ENCODE data around the gene GFI1B. TPM values are rescaled to one million over a fixed set of nuclear protein-coding genes. Genes with fewer than 3 reads are reported as not detected.

Gene GFI1B
- total and polyA plus RNA-seq, 2 experiments from 2014 or later = 0.10 TPM; not detected in 1

DNA sequence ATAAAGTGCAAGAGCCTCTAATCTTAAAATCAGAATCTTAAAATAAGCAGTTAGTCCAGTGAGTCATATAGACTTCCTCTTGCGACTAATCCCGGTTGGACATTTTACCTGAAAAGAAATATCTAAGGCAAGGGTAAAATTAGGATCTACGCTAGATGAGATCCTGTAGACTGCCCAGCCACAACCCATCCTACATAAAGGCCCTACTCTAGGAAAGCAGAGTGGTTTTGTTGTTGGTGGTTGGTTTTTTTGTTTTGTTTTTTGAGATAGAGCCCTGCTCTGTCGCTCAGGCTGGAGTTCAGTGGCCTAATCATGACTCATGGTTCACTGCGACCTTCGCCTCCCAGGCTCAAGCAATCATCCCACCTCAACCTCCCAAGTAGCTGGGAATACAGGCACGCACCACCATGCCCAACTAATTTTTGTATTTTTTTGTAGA, 41.0 kb upstream of the GFI1B start:
- peaks cover 9% of the 10 kb centered on the region for H4K20me1 ChIP-seq (ENCODE audit: insufficient read depth, poor library complexity, severe bottlenecking)
- peaks cover 92% of the 10 kb centered on the region for H3K79me2 ChIP-seq
- H3K4me1 ChIP-seq (ENCODE audit: insufficient read depth) = peaks cover 2% of the 10 kb centered on the region
- 92% methylated on average over 7 of the region's 7 CpGs for whole genome bisulfite sequencing (ENCODE audit: low lambda C conversion rate, missing lambda C conversion rate)
- no peaks in the 10 kb centered on the region for H3K9me3 ChIP-seq (ENCODE audit: low read depth)
- TF ChIP-seq EZH2phosphoT487 (IDR thresholded peaks at IDR 0.05; ENCODE audit: low read depth, severe bottlenecking, unreplicated experiment) (no peak), EZH2 (IDR thresholded peaks at IDR 0.05; ENCODE audit: borderline replicate concordance) (no peak)
- TF ChIP-seq, protein P1, sequence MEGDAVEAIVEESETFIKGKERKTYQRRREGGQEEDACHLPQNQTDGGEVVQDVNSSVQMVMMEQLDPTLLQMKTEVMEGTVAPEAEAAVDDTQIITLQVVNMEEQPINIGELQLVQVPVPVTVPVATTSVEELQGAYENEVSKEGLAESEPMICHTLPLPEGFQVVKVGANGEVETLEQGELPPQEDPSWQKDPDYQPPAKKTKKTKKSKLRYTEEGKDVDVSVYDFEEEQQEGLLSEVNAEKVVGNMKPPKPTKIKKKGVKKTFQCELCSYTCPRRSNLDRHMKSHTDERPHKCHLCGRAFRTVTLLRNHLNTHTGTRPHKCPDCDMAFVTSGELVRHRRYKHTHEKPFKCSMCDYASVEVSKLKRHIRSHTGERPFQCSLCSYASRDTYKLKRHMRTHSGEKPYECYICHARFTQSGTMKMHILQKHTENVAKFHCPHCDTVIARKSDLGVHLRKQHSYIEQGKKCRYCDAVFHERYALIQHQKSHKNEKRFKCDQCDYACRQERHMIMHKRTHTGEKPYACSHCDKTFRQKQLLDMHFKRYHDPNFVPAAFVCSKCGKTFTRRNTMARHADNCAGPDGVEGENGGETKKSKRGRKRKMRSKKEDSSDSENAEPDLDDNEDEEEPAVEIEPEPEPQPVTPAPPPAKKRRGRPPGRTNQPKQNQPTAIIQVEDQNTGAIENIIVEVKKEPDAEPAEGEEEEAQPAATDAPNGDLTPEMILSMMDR (IDR thresholded peaks at IDR 0.05; ENCODE audit: poor library complexity) = no peak
- no peak overlapping the region for H3K4me3 ChIP-seq
- H3K4me2 ChIP-seq = no peak overlapping the region
- DNase-seq (ENCODE audit: low spot score) = no peak
- no peaks in the 10 kb centered on the region for H3K27me3 ChIP-seq
- no peak overlapping the region for H2AFZ ChIP-seq
- no peaks in the 10 kb centered on the region for H3K36me3 ChIP-seq (replicated peaks; ENCODE audit: insufficient read depth, low read depth)
- no peak overlapping the region for H3K27ac ChIP-seq
- H3K9me2 ChIP-seq (replicated peaks; ENCODE audit: insufficient read depth) = no peaks in the 10 kb centered on the region

DNA sequence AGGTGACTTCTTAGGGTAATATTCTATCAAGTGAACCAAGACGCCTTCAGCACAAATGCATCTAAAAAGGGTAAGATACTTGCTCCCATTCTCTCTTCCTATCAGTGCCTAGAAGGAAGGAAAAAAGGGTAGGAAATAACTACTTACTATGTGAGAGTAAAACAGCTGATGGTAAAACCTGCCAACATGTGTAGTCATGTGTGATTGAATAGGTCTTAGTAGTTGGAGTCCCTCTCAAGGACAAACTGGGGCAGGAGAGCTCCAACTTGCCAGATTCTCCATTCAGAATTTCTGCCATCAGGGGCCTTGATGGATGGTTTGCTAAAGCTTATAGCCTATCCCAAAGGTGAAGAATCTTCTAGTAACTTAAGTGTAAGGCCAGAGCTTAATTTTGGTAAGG, 39.3 kb upstream of the GFI1B start:
- Histone ChIP-seq H3K4me2 (no peak overlapping the region), H3K4me1 (ENCODE audit: insufficient read depth) (peaks cover 12% of the 10 kb centered on the region), H3K9me2 (replicated peaks; ENCODE audit: insufficient read depth) (no peaks in the 10 kb centered on the region), H3K36me3 (replicated peaks; ENCODE audit: insufficient read depth, low read depth) (no peaks in the 10 kb centered on the region), H3K79me2 (peaks cover 98% of the 10 kb centered on the region), H3K27ac (no peak overlapping the region), H4K20me1 (ENCODE audit: insufficient read depth, poor library complexity, severe bottlenecking) (peaks cover 9% of the 10 kb centered on the region), H3K9me3 (ENCODE audit: low read depth) (no peaks in the 10 kb centered on the region), H3K27me3 (no peaks in the 10 kb centered on the region), H2AFZ (no peak overlapping the region), H3K4me3 (no peak overlapping the region)
- TF ChIP-seq EZH2phosphoT487 (IDR thresholded peaks at IDR 0.05; ENCODE audit: low read depth, severe bottlenecking, unreplicated experiment) (no peak), EZH2 (IDR thresholded peaks at IDR 0.05; ENCODE audit: borderline replicate concordance) (no peak)
- TF ChIP-seq, protein P1 (IDR thresholded peaks at IDR 0.05; ENCODE audit: poor library complexity) = no peak
- no peak for DNase-seq (ENCODE audit: low spot score)
- 95% methylated on average over 1 of the region's 1 CpG for WGBS (ENCODE audit: low lambda C conversion rate, missing lambda C conversion rate)

GRCh38 chr9:132942541-132943182, 35.8 kb upstream of the GFI1B start:
- DNase-seq (ENCODE audit: low spot score) = no peak
- Histone ChIP-seq H3K4me2 (peak overlapping the region; percentile 94), H3K9me3 (ENCODE audit: low read depth) (no peaks in the 10 kb centered on the region), H3K4me1 (ENCODE audit: insufficient read depth) (peaks cover 12% of the 10 kb centered on the region), H4K20me1 (ENCODE audit: insufficient read depth, poor library complexity, severe bottlenecking) (peaks cover 7% of the 10 kb centered on the region), H3K27ac (no peak overlapping the region), H3K9me2 (replicated peaks; ENCODE audit: insufficient read depth) (no peaks in the 10 kb centered on the region), H2AFZ (no peak overlapping the region), H3K79me2 (peaks cover 67% of the 10 kb centered on the region), H3K36me3 (replicated peaks; ENCODE audit: insufficient read depth, low read depth) (no peaks in the 10 kb centered on the region), H3K4me3 (peak overlapping the region; percentile 30), H3K27me3 (no peaks in the 10 kb centered on the region)
- WGBS (ENCODE audit: low lambda C conversion rate, missing lambda C conversion rate) = 51% methylated on average over 5 of the region's 5 CpGs
- TF ChIP-seq EZH2phosphoT487 (IDR thresholded peaks at IDR 0.05; ENCODE audit: low read depth, severe bottlenecking, unreplicated experiment) = no peak
- TF ChIP-seq EZH2 (IDR thresholded peaks at IDR 0.05; ENCODE audit: borderline replicate concordance) = no peak
- TF ChIP-seq, protein P1 (IDR thresholded peaks at IDR 0.05; ENCODE audit: poor library complexity) = no peak

Data from hepatocyte (in vitro differentiated cells).